T-helper 17 cell (primary cell): Measurements from ENCODE around the gene CD1D. TPM values are rescaled to one million over a fixed set of nuclear protein-coding genes. Genes with fewer than 3 reads are reported as not detected.
"Not testable (repeated sequence)": the region's sequence is repeated elsewhere in the genome, so short reads cannot be mapped to it uniquely, and the experiment has no call there.

Source experiments
- ATAC-seq: fragments of 150-1000 bp; cut with Tn5 transposase; 2 replicates; pipeline ENCODE4 v1.10.0; 2021; ENCODE audit warnings: mild to moderate bottlenecking, moderate library complexity
- DNase-seq, 3 donors: peaks; one replicate each; pipeline versions ENCODE4 v3.0.0 to v3.0.0-alpha.2; 2020 to 2021
- H3K9me3 ChIP-seq: one replicate; pipeline ENCODE4 v1.7.0; 2013; ENCODE audit warnings: low read length, mild to moderate bottlenecking; ENCODE audit not compliant: control insufficient read depth, poor library complexity, severe bottlenecking
- H3K27ac Mint-ChIP-seq: one replicate; pipeline ENCODE4 v1.8.0; 2022; ENCODE audit warnings: mild to moderate bottlenecking, moderate library complexity, mixed read lengths
- H3K27me3 Mint-ChIP-seq: one replicate; pipeline ENCODE4 v1.8.0; 2022; ENCODE audit warnings: mixed read lengths
- H3K36me3 Mint-ChIP-seq: one replicate; pipeline ENCODE4 v1.8.0; 2022; ENCODE audit warnings: low read depth, mixed read lengths
- H3K4me1 Mint-ChIP-seq: one replicate; pipeline ENCODE4 v1.8.0; 2022; ENCODE audit warnings: mild to moderate bottlenecking, mixed read lengths
- H3K4me3 Mint-ChIP-seq: one replicate; pipeline ENCODE4 v1.8.0; 2022; ENCODE audit warnings: mild to moderate bottlenecking, moderate library complexity, mixed read lengths
- total RNA-seq, 4 donors: library from RNA in 2 of 4; stranded (reverse) in 2 of 4; gene quantifications; one replicate each; pipeline ENCODE4 v1.2.3 and lab custom pipeline; 2022 to 2026

Gene CD1D
- total RNA-seq, 2 donors from 2014 or later: 0.94 to 0.99 TPM

GRCh38 chr1:158153746-158154444 lies 26.8 kb upstream of the CD1D start:
- Mint-ChIP-seq H3K4me1 (peaks cover 19% of the 10 kb centered on the region), H3K4me3 (no peak overlapping the region), H3K36me3 (peaks cover 2% of the 10 kb centered on the region), H3K27me3 (peaks cover 38% of the 10 kb centered on the region), H3K27ac (no peak overlapping the region)
- no peak for DNase-seq
- no peak for ATAC-seq
- H3K9me3 ChIP-seq: no peaks in the 10 kb centered on the region

GRCh38 chr1:158154501-158154900 lies 26.2 kb upstream of the CD1D start:
- Mint-ChIP-seq H3K4me3 (no peak overlapping the region), H3K27ac (no peak overlapping the region), H3K36me3 (peaks cover 2% of the 10 kb centered on the region), H3K27me3 (peaks cover 42% of the 10 kb centered on the region), H3K4me1 (peaks cover 14% of the 10 kb centered on the region)
- no peak for DNase-seq
- no peaks in the 10 kb centered on the region for H3K9me3 ChIP-seq
- no peak for ATAC-seq

- H3K9me3 ChIP-seq: no peaks in the 10 kb centered on the region
- H3K36me3 Mint-ChIP-seq: no peaks in the 10 kb centered on the region
- H3K4me1 Mint-ChIP-seq: peaks cover 3% of the 10 kb centered on the region
- ATAC-seq: no peak
- DNase-seq: no peak
- no peak overlapping the region for H3K27ac Mint-ChIP-seq
- H3K4me3 Mint-ChIP-seq: no peak overlapping the region
- H3K27me3 Mint-ChIP-seq: peaks cover 49% of the 10 kb centered on the region
Measured at GRCh38 chr1:158155673-158156072, 25.0 kb upstream of the CD1D start.

- Mint-ChIP-seq H3K4me1 (no peaks in the 10 kb centered on the region), H3K4me3 (no peak overlapping the region), H3K27me3 (peaks cover 70% of the 10 kb centered on the region), H3K36me3 (peaks cover 4% of the 10 kb centered on the region), H3K27ac (no peak overlapping the region)
- DNase-seq: no peak
- H3K9me3 ChIP-seq: no peaks in the 10 kb centered on the region
- ATAC-seq: no peak
Measured at GRCh38 chr1:158159597-158159996, 21.1 kb upstream of the CD1D start.

GRCh38 chr1:158161446-158161845 lies 19.2 kb upstream of the CD1D start:
- ATAC-seq (no peak), DNase-seq (no peak)
- Mint-ChIP-seq H3K27ac (no peak overlapping the region), H3K4me3 (no peak overlapping the region), H3K36me3 (peaks cover 6% of the 10 kb centered on the region), H3K27me3 (peaks cover 81% of the 10 kb centered on the region), H3K4me1 (no peaks in the 10 kb centered on the region)
- no peaks in the 10 kb centered on the region for H3K9me3 ChIP-seq

GRCh38 chr1:158163000-158163947 lies 17.4 kb upstream of the CD1D start:
- DNase-seq (no peak), ATAC-seq (no peak)
- no peaks in the 10 kb centered on the region for H3K9me3 ChIP-seq
- Mint-ChIP-seq H3K4me3 (no peak overlapping the region), H3K27me3 (peaks cover 84% of the 10 kb centered on the region), H3K4me1 (no peaks in the 10 kb centered on the region), H3K27ac (no peak overlapping the region), H3K36me3 (peaks cover 6% of the 10 kb centered on the region)

- DNase-seq: no peak
- Mint-ChIP-seq H3K4me1 (no peaks in the 10 kb centered on the region), H3K27ac (no peak overlapping the region), H3K4me3 (no peak overlapping the region), H3K27me3 (peaks cover 57% of the 10 kb centered on the region), H3K36me3 (peaks cover 2% of the 10 kb centered on the region)
- no peaks in the 10 kb centered on the region for H3K9me3 ChIP-seq
- no peak for ATAC-seq
Measured at GRCh38 chr1:158169105-158169504, 11.6 kb upstream of the CD1D start.

- H3K4me3 Mint-ChIP-seq, ATAC-seq, H3K9me3 ChIP-seq, DNase-seq, H3K36me3 Mint-ChIP-seq, H3K27ac Mint-ChIP-seq: not testable (repeated sequence)
- Mint-ChIP-seq H3K27me3 (peaks cover 72% of the 10 kb centered on the region), H3K4me1 (peaks cover 13% of the 10 kb centered on the region)
Measured at GRCh38 chr1:158175915-158176314, 4.8 kb upstream of the CD1D start.

- Mint-ChIP-seq H3K36me3 (peaks cover 6% of the 10 kb centered on the region), H3K4me1 (peaks cover 17% of the 10 kb centered on the region), H3K4me3 (no peak overlapping the region), H3K27ac (no peak overlapping the region), H3K27me3 (peaks cover 77% of the 10 kb centered on the region)
- no peak for ATAC-seq
- DNase-seq: no peak
- no peaks in the 10 kb centered on the region for H3K9me3 ChIP-seq
Measured at GRCh38 chr1:158176399-158176798, 4.3 kb upstream of the CD1D start.

GRCh38 chr1:158176849-158177699 lies 3.6 kb upstream of the CD1D start:
- H3K36me3 Mint-ChIP-seq: not testable (repeated sequence)
- peak overlapping the region; percentile 21 for H3K4me3 Mint-ChIP-seq
- peaks cover 22% of the 10 kb centered on the region for H3K4me1 Mint-ChIP-seq

GRCh38 chr1:158177700-158178450 lies 2.8 kb upstream of the CD1D start:
- Mint-ChIP-seq H3K27ac (no peak overlapping the region), H3K27me3 (peaks cover 89% of the 10 kb centered on the region), H3K4me3 (peak overlapping the region; percentile 21), H3K36me3 (peaks cover 11% of the 10 kb centered on the region), H3K4me1 (peaks cover 25% of the 10 kb centered on the region)
- DNase-seq: no peak
- ATAC-seq: peak; percentile 71
- no peaks in the 10 kb centered on the region for H3K9me3 ChIP-seq

More at GRCh38 chr1:158176849-158177699, 3.6 kb upstream of the CD1D start:
- not testable (repeated sequence) for ATAC-seq, H3K27ac Mint-ChIP-seq, DNase-seq, H3K9me3 ChIP-seq
- peaks cover 83% of the 10 kb centered on the region for H3K27me3 Mint-ChIP-seq

- DNase-seq (no peak), ATAC-seq (peak; percentile 75)
- peaks cover 90% of the 10 kb centered on the region for H3K27me3 Mint-ChIP-seq
- peaks cover 25% of the 10 kb centered on the region for H3K4me1 Mint-ChIP-seq
- H3K9me3 ChIP-seq: no peaks in the 10 kb centered on the region
- H3K4me3 Mint-ChIP-seq: peak overlapping the region; percentile 89
- H3K36me3 Mint-ChIP-seq: peaks cover 11% of the 10 kb centered on the region
- no peak overlapping the region for H3K27ac Mint-ChIP-seq
Measured at GRCh38 chr1:158179301-158180041, 1.2 kb upstream of the CD1D start.
